K562 (cell line): ENCODE data around the gene UBE2E1. TPM values are rescaled to one million over a fixed set of nuclear protein-coding genes. Genes with fewer than 3 reads are reported as not detected.

Experiments used
- ELF4 ChIP-seq: fragments of 450-650 bp; formaldehyde crosslinking; IDR thresholded peaks from 2 replicates; pipeline ENCODE4 v1.4.0; 2022; ENCODE audit warnings: missing genetic modification characterization
- ESRRA ChIP-seq: fragments of 450-650 bp; IDR thresholded peaks from 2 replicates; pipeline ENCODE4 v1.6.1; 2014; ENCODE audit warnings: low read depth, mild to moderate bottlenecking, moderate library complexity, borderline replicate concordance
- ID3 ChIP-seq, 2 experiments: fragments of 250-450 bp in 1 of 2; fragments of 450-650 bp in 1 of 2; sonication (Bioruptor Pico) in 1 of 2; IDR thresholded peaks; 2 replicates each; pipeline versions ENCODE4 v1.6.1 to v1.8.0; 2016 to 2021; ENCODE audit warnings: mild to moderate bottlenecking in 2 of 2, moderate library complexity in 2 of 2, missing compliant biosample characterization in 1 of 2, missing genetic modification characterization in 1 of 2
- KDM4B ChIP-seq, 2 experiments: fragments of 450-650 bp in 1 of 2; sonication (generic) in 1 of 2; IDR thresholded peaks; 2 replicates each; pipeline ENCODE4 v1.6.1; 2016 to 2017; ENCODE audit warnings: borderline replicate concordance in 2 of 2, antibody characterized with exemption in 1 of 2, low read depth in 1 of 2, mild to moderate bottlenecking in 1 of 2
- NR1H2 ChIP-seq: sonication (generic); formaldehyde crosslinking; IDR thresholded peaks from 2 replicates; pipeline ENCODE4 v1.4.0; 2020; ENCODE audit warnings: mild to moderate bottlenecking, missing genetic modification reagents
- PHB ChIP-seq: fragments of 250-450 bp; sonication (Bioruptor Pico); IDR thresholded peaks from 2 replicates; pipeline ENCODE4 v1.5.0; 2021
- SMAD1 ChIP-seq: fragments of 150-350 bp; IDR thresholded peaks from 2 replicates; pipeline ENCODE4 v1.6.1; 2014; ENCODE audit warnings: low read length, low read depth; ENCODE audit not compliant: partially characterized antibody
- TFAP4 ChIP-seq: sonication (generic); formaldehyde crosslinking; IDR thresholded peaks from 2 replicates; pipeline ENCODE4 v1.8.0; 2022; ENCODE audit warnings: missing genetic modification reagents, mild to moderate bottlenecking, moderate library complexity, borderline replicate concordance
- ZNF133 ChIP-seq: fragments of 250-450 bp; sonication (Bioruptor Pico); IDR thresholded peaks from 2 replicates; pipeline ENCODE4 v1.4.0; 2020; ENCODE audit warnings: mild to moderate bottlenecking
- ZNF134 ChIP-seq: fragments of 250-450 bp; sonication (Bioruptor Pico); conservative IDR thresholded peaks from 2 replicates; pipeline ENCODE4 v1.4.0; 2020
- ZNF274 ChIP-seq: IDR thresholded peaks from 2 replicates; pipeline ENCODE4 v1.6.1; 2011; ENCODE audit warnings: low read depth, mild to moderate bottlenecking, low read length, moderate library complexity, borderline replicate concordance
- ZNF354B ChIP-seq: fragments of 250-450 bp; sonication (Bioruptor Pico); IDR thresholded peaks from 2 replicates; pipeline ENCODE4 v1.4.0; 2020
- ZNF518B ChIP-seq: fragments of 250-450 bp; sonication (Bioruptor Pico); IDR thresholded peaks from 2 replicates; pipeline ENCODE4 v1.5.0; 2021; ENCODE audit warnings: mild to moderate bottlenecking, moderate library complexity
- polyA plus RNA-seq, 8 experiments: library from polyadenylated mRNA; depleted of rRNA in 4 of 8; stranded (reverse) in 5 of 8; unstranded in 3 of 8; fragments of >200 nt; fragmentation: Nextera tagmentation in 2 of 8; fragmentation: Illumina TruSeq in 1 of 8; extraction: Ambion mirVana in 2 of 8; extraction: Trizol in 1 of 8; gene quantifications; 2 replicates each; pipeline versions ENCODE4 v1.2.1 to v1.2.3, GENCODE V29; 2011 to 2014; ENCODE audit warnings: inconsistent platforms in 1 of 8, missing spikeins in 1 of 8
- total RNA-seq, 7 experiments: library from RNA; depleted of rRNA in 6 of 7; stranded (reverse); fragments of >200 nt in 6 of 7; fragmentation: Illumina TruSeq in 2 of 7; extraction: Trizol in 2 of 7; gene quantifications; 2 replicates each; pipeline versions ENCODE4 v1.2.1 to v1.2.3, GENCODE V29; 2011 to 2021; ENCODE audit warnings: low replicate concordance in 1 of 7
- TF ChIP-seq, protein P1 (sequence below), 2 experiments: fragments of 450-650 bp in 1 of 2; sonication (generic) in 1 of 2; formaldehyde crosslinking; conservative IDR thresholded peaks; 2 replicates each; pipeline versions ENCODE4 v1.4.0 to v1.8.1; 2020 to 2022; ENCODE audit warnings: mild to moderate bottlenecking in 1 of 2, missing genetic modification reagents in 1 of 2
- TF ChIP-seq, protein P2 (sequence below): fragments of 250-450 bp; sonication (Bioruptor Pico); IDR thresholded peaks from 2 replicates; pipeline ENCODE4 v1.9.0; 2021; ENCODE audit warnings: mild to moderate bottlenecking, inconsistent platforms
- TF ChIP-seq, protein P3 (sequence below), 2 experiments: fragments of 450-650 bp in 1 of 2; sonication (generic) in 1 of 2; formaldehyde crosslinking in 1 of 2; IDR thresholded peaks in 1 of 2; conservative IDR thresholded peaks in 1 of 2; 2 replicates each; pipeline versions ENCODE4 v1.6.1 to v1.8.1; 2016 to 2023; ENCODE audit warnings: mild to moderate bottlenecking in 2 of 2, moderate library complexity in 2 of 2, inconsistent platforms in 1 of 2, missing genetic modification reagents in 1 of 2

UBE2E1 gene
- total and polyA plus RNA-seq, 9 of the 15 experiments (the other 6 are each of a cell fraction or from before 2014, with no cell fraction given), result 54.4 to 294 (median 165) TPM

GRCh38 chr3:23916886-23917678 is 111.3 kb downstream of the UBE2E1 start, which contains the start of the genes NKIRAS1 and RPL15 (continued):
- TF ChIP-seq KDM4B (IDR thresholded peaks at IDR 0.05; ENCODE audit: borderline replicate concordance in 2 of 2, low read depth in 1 of 2) (peak in 1 of 2 experiments; percentile 96; a peak in 1 of 4 replicates), ELF4 (peak; percentile 89), ID3 (CRISPR knock-in tag; IDR thresholded peaks at IDR 0.05) (no peak), ID3 (tag; IDR thresholded peaks at IDR 0.05) (peak; percentile 81; the same call in 1 of the 2 replicates), ZNF134 (CRISPR knock-in tag) (0 out of 2 replicates have a peak, but pooled peaks have one; percentile 28), ZNF133 (CRISPR knock-in tag) (peak; percentile 42; the same call in 1 of the 2 replicates), ESRRA (peak; percentile 59), NR1H2 (CRISPR knock-in tag) (0 out of 2 replicates have a peak, but pooled peaks have one; percentile 16), PHB (peak; percentile 38; the same call in 1 of the 2 replicates), ZNF274 (no peak), SMAD1 (peak; percentile 97), TFAP4 (CRISPR knock-in tag) (peak; percentile 93; the same call in 1 of the 2 replicates), ZNF518B (CRISPR knock-in tag) (no peak), ZNF354B (CRISPR knock-in tag) (no peak)
- TF ChIP-seq, protein P1, sequence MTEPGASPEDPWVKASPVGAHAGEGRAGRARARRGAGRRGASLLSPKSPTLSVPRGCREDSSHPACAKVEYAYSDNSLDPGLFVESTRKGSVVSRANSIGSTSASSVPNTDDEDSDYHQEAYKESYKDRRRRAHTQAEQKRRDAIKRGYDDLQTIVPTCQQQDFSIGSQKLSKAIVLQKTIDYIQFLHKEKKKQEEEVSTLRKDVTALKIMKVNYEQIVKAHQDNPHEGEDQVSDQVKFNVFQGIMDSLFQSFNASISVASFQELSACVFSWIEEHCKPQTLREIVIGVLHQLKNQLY (CRISPR knock-in tag; conservative IDR thresholded peaks at IDR 0.05), result peak; percentile 16 to 88; a peak in 2 of 4 replicates
- TF ChIP-seq, protein P2, sequence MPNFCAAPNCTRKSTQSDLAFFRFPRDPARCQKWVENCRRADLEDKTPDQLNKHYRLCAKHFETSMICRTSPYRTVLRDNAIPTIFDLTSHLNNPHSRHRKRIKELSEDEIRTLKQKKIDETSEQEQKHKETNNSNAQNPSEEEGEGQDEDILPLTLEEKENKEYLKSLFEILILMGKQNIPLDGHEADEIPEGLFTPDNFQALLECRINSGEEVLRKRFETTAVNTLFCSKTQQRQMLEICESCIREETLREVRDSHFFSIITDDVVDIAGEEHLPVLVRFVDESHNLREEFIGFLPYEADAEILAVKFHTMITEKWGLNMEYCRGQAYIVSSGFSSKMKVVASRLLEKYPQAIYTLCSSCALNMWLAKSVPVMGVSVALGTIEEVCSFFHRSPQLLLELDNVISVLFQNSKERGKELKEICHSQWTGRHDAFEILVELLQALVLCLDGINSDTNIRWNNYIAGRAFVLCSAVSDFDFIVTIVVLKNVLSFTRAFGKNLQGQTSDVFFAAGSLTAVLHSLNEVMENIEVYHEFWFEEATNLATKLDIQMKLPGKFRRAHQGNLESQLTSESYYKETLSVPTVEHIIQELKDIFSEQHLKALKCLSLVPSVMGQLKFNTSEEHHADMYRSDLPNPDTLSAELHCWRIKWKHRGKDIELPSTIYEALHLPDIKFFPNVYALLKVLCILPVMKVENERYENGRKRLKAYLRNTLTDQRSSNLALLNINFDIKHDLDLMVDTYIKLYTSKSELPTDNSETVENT (CRISPR knock-in tag), result peak; percentile 76; the same call in 1 of the 2 replicates
- TF ChIP-seq, protein P3, sequence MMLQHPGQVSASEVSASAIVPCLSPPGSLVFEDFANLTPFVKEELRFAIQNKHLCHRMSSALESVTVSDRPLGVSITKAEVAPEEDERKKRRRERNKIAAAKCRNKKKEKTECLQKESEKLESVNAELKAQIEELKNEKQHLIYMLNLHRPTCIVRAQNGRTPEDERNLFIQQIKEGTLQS (IDR thresholded peaks at IDR 0.05), result no peak
- TF ChIP-seq, protein P3 (CRISPR knock-in tag; conservative IDR thresholded peaks at IDR 0.05), result peak; percentile 90
